Hepatocyte (in vitro differentiated cells): ENCODE results near the gene EIPR1. TPM values are rescaled to one million over a fixed set of nuclear protein-coding genes. Genes with fewer than 3 reads are reported as not detected.

Experiments used
- DNase-seq: peaks from one replicate; pipeline ENCODE4 v3.0.0-alpha.2; 2016; ENCODE audit warnings: low spot score
- H2AFZ ChIP-seq: fragments of 200-600 bp; sonication (generic); 2 replicates; pipeline ENCODE4 v1.6.0; 2016; ENCODE audit warnings: antibody characterized with exemption, mild to moderate bottlenecking
- H3K27ac ChIP-seq: fragments of 200-600 bp; sonication (generic); 2 replicates; pipeline ENCODE4 v1.5.1; 2016; ENCODE audit warnings: mild to moderate bottlenecking
- H3K27me3 ChIP-seq: fragments of 200-600 bp; sonication (generic); 2 replicates; pipeline ENCODE4 v1.6.1; 2016
- H3K36me3 ChIP-seq: fragments of 200-600 bp; sonication (generic); replicated peaks from 2 replicates; pipeline ENCODE4 v1.5.1; 2016; ENCODE audit warnings: low read depth; ENCODE audit not compliant: insufficient read depth
- H3K4me1 ChIP-seq: fragments of 200-600 bp; sonication (generic); 2 replicates; pipeline ENCODE4 v1.5.1; 2016; ENCODE audit warnings: mild to moderate bottlenecking, moderate library complexity; ENCODE audit not compliant: insufficient read depth
- H3K4me2 ChIP-seq: fragments of 200-600 bp; sonication (generic); 2 replicates; pipeline ENCODE4 v1.6.0; 2016
- H3K4me3 ChIP-seq: fragments of 200-600 bp; sonication (generic); 2 replicates; pipeline ENCODE4 v1.5.1; 2016; ENCODE audit warnings: mild to moderate bottlenecking
- H3K79me2 ChIP-seq: fragments of 200-600 bp; sonication (generic); 2 replicates; pipeline ENCODE4 v1.6.0; 2017; ENCODE audit warnings: mild to moderate bottlenecking
- H3K9me2 ChIP-seq: fragments of 200-600 bp; sonication (generic); replicated peaks from 2 replicates; pipeline ENCODE4 v1.6.0; 2017; ENCODE audit warnings: mild to moderate bottlenecking; ENCODE audit not compliant: insufficient read depth
- H3K9me3 ChIP-seq: fragments of 200-600 bp; sonication (generic); 2 replicates; pipeline ENCODE4 v1.5.1; 2016; ENCODE audit warnings: low read depth, mild to moderate bottlenecking
- H4K20me1 ChIP-seq: fragments of 200-600 bp; sonication (generic); 2 replicates; pipeline ENCODE4 v1.6.0; 2016; ENCODE audit warnings: mild to moderate bottlenecking; ENCODE audit not compliant: insufficient read depth, poor library complexity, severe bottlenecking
- EZH2 ChIP-seq: fragments of 200-600 bp; sonication (generic); IDR thresholded peaks from 2 replicates; pipeline ENCODE4 v1.6.1; 2016; ENCODE audit warnings: antibody characterized with exemption, mild to moderate bottlenecking, borderline replicate concordance
- EZH2phosphoT487 ChIP-seq: fragments of 200-600 bp; sonication (generic); IDR thresholded peaks from one replicate; pipeline ENCODE4 v1.6.1; 2018; ENCODE audit warnings: antibody characterized with exemption, mild to moderate bottlenecking, low read depth, moderate library complexity; ENCODE audit not compliant: unreplicated experiment, severe bottlenecking
- WGBS: methylation state at CpG from one replicate; pipeline ENCODE4 v1.1.6; 2016; ENCODE audit warnings: low lambda C conversion rate; ENCODE audit errors: missing lambda C conversion rate; 5-methylcytosine and 5-hydroxymethylcytosine counted together
- polyA plus RNA-seq: library from polyadenylated mRNA; unstranded; fragments of >200 nt; fragmentation: Nextera tagmentation; extraction: Ambion mirVana; gene quantifications from 2 replicates; pipeline ENCODE4 v1.2.1, GENCODE V29; 2016
- total RNA-seq: library from RNA; depleted of rRNA; stranded (reverse); fragments of >200 nt; gene quantifications from 2 replicates; pipeline ENCODE4 v1.2.3, GENCODE V29; 2014
- TF ChIP-seq, protein P1 (sequence below): fragments of 200-600 bp; sonication (generic); IDR thresholded peaks from 2 replicates; pipeline ENCODE4 v1.5.1; 2016; ENCODE audit warnings: antibody characterized with exemption, mild to moderate bottlenecking; ENCODE audit not compliant: poor library complexity

EIPR1 gene
- total and polyA plus RNA-seq, 2 experiments from 2014 or later, result 27.4 to 42.3 TPM

- H3K4me3 ChIP-seq, result no peak overlapping the region
- H3K79me2 ChIP-seq, result peaks cover 4% of the 10 kb centered on the region
- no peak overlapping the region for H3K27ac ChIP-seq
- no peaks in the 10 kb centered on the region for H3K27me3 ChIP-seq
- no peak overlapping the region for H2AFZ ChIP-seq
- no peaks in the 10 kb centered on the region for H3K36me3 ChIP-seq
- TF ChIP-seq, protein P1, sequence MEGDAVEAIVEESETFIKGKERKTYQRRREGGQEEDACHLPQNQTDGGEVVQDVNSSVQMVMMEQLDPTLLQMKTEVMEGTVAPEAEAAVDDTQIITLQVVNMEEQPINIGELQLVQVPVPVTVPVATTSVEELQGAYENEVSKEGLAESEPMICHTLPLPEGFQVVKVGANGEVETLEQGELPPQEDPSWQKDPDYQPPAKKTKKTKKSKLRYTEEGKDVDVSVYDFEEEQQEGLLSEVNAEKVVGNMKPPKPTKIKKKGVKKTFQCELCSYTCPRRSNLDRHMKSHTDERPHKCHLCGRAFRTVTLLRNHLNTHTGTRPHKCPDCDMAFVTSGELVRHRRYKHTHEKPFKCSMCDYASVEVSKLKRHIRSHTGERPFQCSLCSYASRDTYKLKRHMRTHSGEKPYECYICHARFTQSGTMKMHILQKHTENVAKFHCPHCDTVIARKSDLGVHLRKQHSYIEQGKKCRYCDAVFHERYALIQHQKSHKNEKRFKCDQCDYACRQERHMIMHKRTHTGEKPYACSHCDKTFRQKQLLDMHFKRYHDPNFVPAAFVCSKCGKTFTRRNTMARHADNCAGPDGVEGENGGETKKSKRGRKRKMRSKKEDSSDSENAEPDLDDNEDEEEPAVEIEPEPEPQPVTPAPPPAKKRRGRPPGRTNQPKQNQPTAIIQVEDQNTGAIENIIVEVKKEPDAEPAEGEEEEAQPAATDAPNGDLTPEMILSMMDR, result no peak
- no peak for TF ChIP-seq EZH2phosphoT487
- no peak for TF ChIP-seq EZH2
- H3K9me3 ChIP-seq, result no peaks in the 10 kb centered on the region
- no peak for DNase-seq
- no peaks in the 10 kb centered on the region for H3K4me1 ChIP-seq
- H3K4me2 ChIP-seq, result no peak overlapping the region
- H4K20me1 ChIP-seq, result no peaks in the 10 kb centered on the region
- 93% methylated on average over 20 of the region's 20 CpGs for WGBS
- no peaks in the 10 kb centered on the region for H3K9me2 ChIP-seq
Observed at GRCh38 chr2:3280197-3280596, 97.4 kb downstream of the EIPR1 start.

- no peak overlapping the region for H2AFZ ChIP-seq
- H3K9me3 ChIP-seq, result no peaks in the 10 kb centered on the region
- 95% methylated on average over 17 of the region's 17 CpGs for WGBS
- DNase-seq, result no peak
- no peaks in the 10 kb centered on the region for H4K20me1 ChIP-seq
- peaks cover 6% of the 10 kb centered on the region for H3K79me2 ChIP-seq
- H3K27ac ChIP-seq, result no peak overlapping the region
- no peaks in the 10 kb centered on the region for H3K4me1 ChIP-seq
- no peaks in the 10 kb centered on the region for H3K9me2 ChIP-seq
- TF ChIP-seq, protein P1, result no peak
- TF ChIP-seq EZH2 (no peak), EZH2phosphoT487 (no peak)
- H3K27me3 ChIP-seq, result no peaks in the 10 kb centered on the region
- no peak overlapping the region for H3K4me2 ChIP-seq
- H3K4me3 ChIP-seq, result no peak overlapping the region
- no peaks in the 10 kb centered on the region for H3K36me3 ChIP-seq
Observed at GRCh38 chr2:3279236-3279960, 98.2 kb downstream of the EIPR1 start.

DNA sequence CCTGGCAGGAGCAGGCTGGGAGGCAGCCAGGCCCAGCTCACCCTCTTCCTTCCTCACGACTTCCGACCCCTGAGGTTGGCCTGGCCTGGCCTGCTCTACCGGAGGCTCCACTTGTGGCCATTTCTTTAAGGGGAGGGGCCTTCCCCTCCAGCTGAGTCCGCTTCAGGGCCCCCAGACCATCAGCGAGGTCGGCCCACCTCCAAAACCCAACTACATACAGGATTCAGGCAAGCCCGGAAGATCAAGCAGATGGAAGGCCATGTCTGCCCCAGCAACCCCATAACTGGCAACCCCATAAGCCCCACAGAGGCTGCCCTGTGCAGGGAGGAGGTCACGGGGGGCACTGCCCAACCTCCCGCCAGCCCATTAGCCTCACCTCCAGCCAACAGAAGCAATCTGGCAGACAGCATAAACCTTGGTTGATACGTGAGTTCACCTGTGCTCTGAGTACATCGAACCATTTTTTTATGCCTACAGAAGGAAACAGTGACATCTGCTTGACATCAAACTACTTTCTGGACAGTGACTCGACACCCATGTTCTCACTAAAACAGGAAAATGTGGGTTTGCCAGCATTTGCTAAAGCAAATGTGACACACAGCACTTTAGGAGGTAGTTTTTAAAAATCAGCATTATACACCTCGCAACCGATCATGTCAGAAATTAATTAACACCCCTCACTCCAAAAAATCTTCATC, 98.9 kb downstream of the EIPR1 start:
- Histone ChIP-seq H3K27ac (no peak overlapping the region), H3K9me3 (no peaks in the 10 kb centered on the region), H3K4me2 (no peak overlapping the region), H3K4me3 (no peak overlapping the region), H3K4me1 (no peaks in the 10 kb centered on the region), H3K79me2 (peaks cover 9% of the 10 kb centered on the region), H3K27me3 (no peaks in the 10 kb centered on the region), H2AFZ (no peak overlapping the region), H3K36me3 (no peaks in the 10 kb centered on the region), H4K20me1 (no peaks in the 10 kb centered on the region), H3K9me2 (no peaks in the 10 kb centered on the region)
- TF ChIP-seq EZH2phosphoT487 (no peak), EZH2 (no peak)
- WGBS, result 99% methylated on average over 14 of the region's 14 CpGs
- DNase-seq, result no peak

GRCh38 chr2:3277748-3278520, 99.7 kb downstream of the EIPR1 start:
- Histone ChIP-seq H3K9me3 (no peaks in the 10 kb centered on the region), H3K27me3 (no peaks in the 10 kb centered on the region), H3K4me1 (no peaks in the 10 kb centered on the region), H4K20me1 (no peaks in the 10 kb centered on the region), H3K4me2 (no peak overlapping the region), H3K36me3 (no peaks in the 10 kb centered on the region), H3K27ac (no peak overlapping the region), H3K79me2 (peaks cover 9% of the 10 kb centered on the region), H3K4me3 (no peak overlapping the region), H3K9me2 (no peaks in the 10 kb centered on the region), H2AFZ (no peak overlapping the region)
- 98% methylated on average over 16 of the region's 16 CpGs for WGBS
- TF ChIP-seq, protein P1, result no peak
- TF ChIP-seq EZH2, result no peak
- no peak for TF ChIP-seq EZH2phosphoT487
- no peak for DNase-seq
